Keratinocyte (primary cell): ENCODE data around the gene HEMGN. TPM values are rescaled to one million over a fixed set of nuclear protein-coding genes. Genes with fewer than 3 reads are reported as not detected.

Experiments used
- DNase-seq: peaks from one replicate; pipeline ENCODE4 v3.0.0-alpha.2; 2011; ENCODE audit warnings: low read depth, missing footprints, low spot score
- FAIRE-seq: peaks from 2 replicates; lab custom pipeline; 2011; peaks lifted over from hg19 to GRCh38; lab: Jason Lieb, UNC
- H2AFZ ChIP-seq: 2 replicates; pipeline ENCODE4 v1.6.0; 2012; ENCODE audit warnings: low read length, control low read depth, inconsistent platforms; ENCODE audit not compliant: control insufficient read depth
- H3K27ac ChIP-seq: 2 replicates; pipeline ENCODE4 v1.5.1; 2011; ENCODE audit warnings: low read length; ENCODE audit not compliant: control insufficient read depth, insufficient read depth
- H3K27me3 ChIP-seq: 3 replicates; pipeline ENCODE4 v1.6.0; 2011; ENCODE audit warnings: low read length; ENCODE audit not compliant: control insufficient read depth, insufficient read depth; ENCODE audit errors: extremely low read depth
- H3K36me3 ChIP-seq, 2 experiments: 2 replicates in 1 of 2; 3 replicates in 1 of 2; pipeline ENCODE4 v1.5.1; 2011; ENCODE audit warnings: low read length in 2 of 2, mild to moderate bottlenecking in 1 of 2; ENCODE audit not compliant: control insufficient read depth in 2 of 2, insufficient read depth in 2 of 2; ENCODE audit errors: extremely low read depth in 1 of 2
- H3K4me1 ChIP-seq: 3 replicates; pipeline ENCODE4 v1.5.1; 2011; ENCODE audit warnings: low read length; ENCODE audit not compliant: control insufficient read depth, insufficient read depth; ENCODE audit errors: extremely low read depth
- H3K4me2 ChIP-seq: 3 replicates; pipeline ENCODE4 v1.6.0; 2011; ENCODE audit warnings: low read depth, low read length; ENCODE audit not compliant: control insufficient read depth, insufficient read depth; ENCODE audit errors: extremely low read depth
- H3K4me3 ChIP-seq, 3 experiments: fragments of 200-600 bp in 1 of 3; sonication (generic) in 1 of 3; 2 replicates in 2 of 3; 3 replicates in 1 of 3; pipeline ENCODE4 v1.5.1; 2011 to 2016; ENCODE audit warnings: low read length in 3 of 3, mild to moderate bottlenecking in 3 of 3, control low read depth in 2 of 3, inconsistent platforms in 1 of 3, low read depth in 1 of 3, mixed read lengths in 1 of 3, mixed run types in 1 of 3, moderate library complexity in 1 of 3; ENCODE audit not compliant: control insufficient read depth in 2 of 3, insufficient read depth in 2 of 3; ENCODE audit errors: extremely low read depth in 1 of 3
- H3K79me2 ChIP-seq: 2 replicates; pipeline ENCODE4 v1.6.0; 2012; ENCODE audit warnings: low read length; ENCODE audit not compliant: control insufficient read depth, insufficient read depth
- H3K9ac ChIP-seq: 3 replicates; pipeline ENCODE4 v1.6.0; 2011; ENCODE audit warnings: low read length; ENCODE audit not compliant: control insufficient read depth, insufficient read depth; ENCODE audit errors: extremely low read depth
- H3K9me1 ChIP-seq: 3 replicates; pipeline ENCODE4 v1.6.0; 2011; ENCODE audit warnings: low read length; ENCODE audit not compliant: control insufficient read depth, insufficient read depth; ENCODE audit errors: extremely low read depth
- H3K9me3 ChIP-seq: 2 replicates; pipeline ENCODE4 v1.5.1; 2012; ENCODE audit warnings: low read depth, low read length; ENCODE audit not compliant: control insufficient read depth
- H4K20me1 ChIP-seq: 3 replicates; pipeline ENCODE4 v1.6.0; 2011; ENCODE audit warnings: low read length; ENCODE audit not compliant: control insufficient read depth, insufficient read depth; ENCODE audit errors: extremely low read depth
- EZH2 ChIP-seq: IDR thresholded peaks from one replicate; pipeline ENCODE4 v1.6.1; 2012; ENCODE audit warnings: inconsistent platforms, mild to moderate bottlenecking, low read length, moderate library complexity
- dilution Hi-C: fragments of 300-500 bp; cut with MboI; formaldehyde crosslinking; loops from one replicate; pipeline ENCODE4 v1.7.0; 2020; ENCODE audit warnings: low sequenced_read_pairs; ENCODE audit not compliant: extremely low pct_ligation_motif_present
- polyA plus RNA-seq, 5 experiments: library from polyadenylated mRNA; depleted of rRNA in 3 of 5; stranded (reverse) in 3 of 5; stranded (forward) in 1 of 5; unstranded in 1 of 5; fragments of >200 nt; gene quantifications; 1 replicate in 1 of 5; 2 replicates in 3 of 5; 3 replicates in 1 of 5; pipeline versions ENCODE4 v1.2.1 to v1.2.3, GENCODE V29; 2011 to 2012; ENCODE audit warnings: missing spikeins in 2 of 5, low read depth in 1 of 5, low replicate concordance in 1 of 5
- TF ChIP-seq, protein P1 (sequence below), 3 experiments: IDR thresholded peaks in 1 of 3; conservative IDR thresholded peaks in 1 of 3; optimal IDR thresholded peaks in 1 of 3; 2 replicates in 2 of 3; 3 replicates in 1 of 3; pipeline versions ENCODE3 to v1.5.1; 2011; ENCODE audit warnings: low read length in 3 of 3, mild to moderate bottlenecking in 3 of 3, moderate library complexity in 2 of 3, control low read depth in 1 of 3, inconsistent platforms in 1 of 3; ENCODE audit not compliant: insufficient read depth in 2 of 3; ENCODE audit errors: extremely low read depth in 1 of 3

HEMGN gene
- polyA plus RNA-seq, 1 donor (not counting 4 experiments of a cell fraction or from before 2014, with no cell fraction given), result not detected

DNA sequence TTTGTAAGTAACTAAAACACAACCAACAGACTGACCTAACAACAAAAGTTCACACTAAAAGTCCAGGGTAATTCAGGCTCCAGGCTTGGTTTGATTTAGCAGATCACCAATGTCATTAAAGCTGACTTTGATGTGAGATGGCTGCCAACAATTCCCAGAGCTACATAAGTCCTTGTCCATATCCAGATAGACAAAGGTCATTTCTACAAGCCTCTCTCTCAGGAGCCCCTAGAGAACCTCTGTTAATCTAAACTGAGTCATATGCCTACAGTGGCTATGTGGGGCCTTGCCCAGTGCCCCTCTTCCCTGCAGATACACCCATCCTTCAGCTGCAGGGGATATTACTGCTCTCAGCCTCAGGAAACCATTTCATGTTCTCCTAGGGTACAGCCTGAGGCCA lies 26.9 kb upstream of the HEMGN start:
- Histone ChIP-seq H2AFZ (no peak overlapping the region), H3K4me1 (no peaks in the 10 kb centered on the region), H3K4me2 (no peak overlapping the region), H3K27me3 (no peaks in the 10 kb centered on the region), H3K9ac (no peak overlapping the region), H3K9me3 (no peaks in the 10 kb centered on the region), H3K4me3 (no peak overlapping the region), H3K36me3 (no peaks in the 10 kb centered on the region), H4K20me1 (no peaks in the 10 kb centered on the region), H3K79me2 (no peaks in the 10 kb centered on the region), H3K27ac (no peak overlapping the region), H3K9me1 (no peaks in the 10 kb centered on the region)
- no peak for FAIRE-seq
- DNase-seq, result no peak
- dilution Hi-C loops, result no loop called here
- TF ChIP-seq, protein P1, sequence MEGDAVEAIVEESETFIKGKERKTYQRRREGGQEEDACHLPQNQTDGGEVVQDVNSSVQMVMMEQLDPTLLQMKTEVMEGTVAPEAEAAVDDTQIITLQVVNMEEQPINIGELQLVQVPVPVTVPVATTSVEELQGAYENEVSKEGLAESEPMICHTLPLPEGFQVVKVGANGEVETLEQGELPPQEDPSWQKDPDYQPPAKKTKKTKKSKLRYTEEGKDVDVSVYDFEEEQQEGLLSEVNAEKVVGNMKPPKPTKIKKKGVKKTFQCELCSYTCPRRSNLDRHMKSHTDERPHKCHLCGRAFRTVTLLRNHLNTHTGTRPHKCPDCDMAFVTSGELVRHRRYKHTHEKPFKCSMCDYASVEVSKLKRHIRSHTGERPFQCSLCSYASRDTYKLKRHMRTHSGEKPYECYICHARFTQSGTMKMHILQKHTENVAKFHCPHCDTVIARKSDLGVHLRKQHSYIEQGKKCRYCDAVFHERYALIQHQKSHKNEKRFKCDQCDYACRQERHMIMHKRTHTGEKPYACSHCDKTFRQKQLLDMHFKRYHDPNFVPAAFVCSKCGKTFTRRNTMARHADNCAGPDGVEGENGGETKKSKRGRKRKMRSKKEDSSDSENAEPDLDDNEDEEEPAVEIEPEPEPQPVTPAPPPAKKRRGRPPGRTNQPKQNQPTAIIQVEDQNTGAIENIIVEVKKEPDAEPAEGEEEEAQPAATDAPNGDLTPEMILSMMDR (optimal IDR thresholded peaks at IDR 0.05 in 1 of 3, IDR thresholded peaks at IDR 0.05 in 1 of 3, conservative IDR thresholded peaks at IDR 0.05 in 1 of 3; ENCODE audit: extremely low read depth in 1 of 3, insufficient read depth in 2 of 3, low read length in 3 of 3), result no peak
- TF ChIP-seq EZH2, result no peak

DNA sequence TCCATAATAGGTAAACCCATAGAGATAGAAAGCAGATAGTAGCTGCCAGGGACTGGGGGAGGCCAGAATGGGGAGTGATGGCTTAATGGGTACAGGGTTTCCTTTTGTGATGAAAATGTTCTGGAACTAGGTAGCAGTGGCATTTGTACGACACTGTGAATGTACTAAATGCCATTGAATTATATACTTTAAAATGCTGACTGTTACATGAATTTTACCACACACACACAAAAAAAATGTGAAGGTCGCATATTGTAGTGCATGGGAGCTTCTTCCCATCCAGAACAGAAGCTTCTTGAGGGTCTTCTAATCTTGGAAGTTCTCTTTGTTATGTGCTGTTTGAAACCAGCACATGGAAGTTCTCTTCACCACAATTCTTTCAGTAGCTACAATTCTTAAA lies 25.3 kb upstream of the HEMGN start:
- H3K4me3 ChIP-seq, result no peak overlapping the region
- no peaks in the 10 kb centered on the region for H3K79me2 ChIP-seq
- no peaks in the 10 kb centered on the region for H3K27me3 ChIP-seq
- H3K9ac ChIP-seq, result no peak overlapping the region
- H3K4me2 ChIP-seq, result no peak overlapping the region
- no peaks in the 10 kb centered on the region for H3K36me3 ChIP-seq
- no peaks in the 10 kb centered on the region for H3K9me3 ChIP-seq
- DNase-seq, result no peak
- no peak overlapping the region for H2AFZ ChIP-seq
- no peak for TF ChIP-seq EZH2
- TF ChIP-seq, protein P1 (optimal IDR thresholded peaks at IDR 0.05 in 1 of 3, IDR thresholded peaks at IDR 0.05 in 1 of 3, conservative IDR thresholded peaks at IDR 0.05 in 1 of 3; ENCODE audit: extremely low read depth in 1 of 3, insufficient read depth in 2 of 3, low read length in 3 of 3), result no peak
- no peaks in the 10 kb centered on the region for H3K9me1 ChIP-seq
- H4K20me1 ChIP-seq, result no peaks in the 10 kb centered on the region
- no peaks in the 10 kb centered on the region for H3K4me1 ChIP-seq
- no peak for FAIRE-seq
- dilution Hi-C loops, result no loop called here
- no peak overlapping the region for H3K27ac ChIP-seq
